AG04450 (cell line): Measurements from ENCODE around the gene EPN2. TPM values are rescaled to one million over a fixed set of nuclear protein-coding genes. Genes with fewer than 3 reads are reported as not detected.
"Not testable (repeated sequence)": the region's sequence is repeated elsewhere in the genome, so short reads cannot be mapped to it uniquely, and the experiment has no call there.

Experiments
- CTCF ChIA-PET: fragments of 300-600, 350-600 bp; formaldehyde crosslinking; extraction: SDS; loops from one replicate; lab custom pipeline; 2022; ENCODE audit warnings: antibody characterized with exemption, inconsistent platforms; lab: Charles Lee
- POLR2A ChIA-PET: fragments of 350-600 bp; formaldehyde crosslinking; extraction: SDS; loops from one replicate; lab custom pipeline; 2021; ENCODE audit warnings: antibody characterized with exemption, inconsistent platforms; lab: Yijun Ruan, JAX
- DNase-seq: peaks from one replicate; pipeline ENCODE4 v3.0.0-alpha.2; 2011; ENCODE audit warnings: low read depth, low spot score
- H3K27ac ChIP-seq: one replicate; pipeline ENCODE4 v1.5.1; 2012; ENCODE audit warnings: low read depth, low read length, control low read depth
- H3K27me3 ChIP-seq: one replicate; pipeline ENCODE4 v1.6.0; 2012; ENCODE audit warnings: low read length; ENCODE audit not compliant: control insufficient read depth, insufficient read depth
- H3K4me3 ChIP-seq: 2 replicates; pipeline ENCODE4 v1.5.1; 2011; ENCODE audit warnings: mild to moderate bottlenecking, low read depth, low read length, control low read depth
- H3K9me3 ChIP-seq: 2 replicates; pipeline ENCODE4 v1.5.1; 2012; ENCODE audit warnings: low read length; ENCODE audit not compliant: control insufficient read depth, insufficient read depth
- polyA plus RNA-seq: library from polyadenylated mRNA; depleted of rRNA; stranded (reverse); fragments of >200 nt; gene quantifications from 2 replicates; pipeline ENCODE4 v1.2.3, GENCODE V29; 2011
- TF ChIP-seq, protein P1 (sequence below): IDR thresholded peaks from 2 replicates; pipeline ENCODE4 v1.5.1; 2011; ENCODE audit warnings: low read depth, low read length, control low read depth, inconsistent platforms

Gene EPN2
- polyA plus RNA-seq, 1 experiment = 27.9 TPM

DNA sequence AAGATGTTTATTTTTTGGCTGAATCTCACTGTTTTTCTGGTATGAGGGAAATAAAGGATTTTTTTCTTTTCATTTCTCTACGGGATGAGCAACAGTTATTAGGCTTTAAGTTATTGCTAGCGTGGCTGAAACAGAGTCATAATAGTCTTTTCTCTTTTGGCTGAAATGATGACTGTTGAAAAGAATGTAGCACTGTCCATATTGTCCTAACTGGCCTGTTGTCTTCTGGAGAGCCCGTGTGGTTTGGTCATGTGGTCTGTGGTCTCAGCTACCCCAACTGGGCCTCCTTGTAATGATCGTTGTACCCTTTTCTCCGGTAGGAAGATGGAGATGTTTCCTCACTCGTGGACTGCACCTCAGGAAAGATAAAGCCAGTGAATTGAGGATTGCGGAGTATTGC lies 36.6 kb downstream of the EPN2 start:
- no peak for DNase-seq
- ChIA-PET POLR2A (no interaction called here), CTCF (no interaction called here)
- Histone ChIP-seq H3K27ac (no peak overlapping the region), H3K9me3 (no peaks in the 10 kb centered on the region), H3K4me3 (no peak overlapping the region), H3K27me3 (no peaks in the 10 kb centered on the region)
- TF ChIP-seq, protein P1, sequence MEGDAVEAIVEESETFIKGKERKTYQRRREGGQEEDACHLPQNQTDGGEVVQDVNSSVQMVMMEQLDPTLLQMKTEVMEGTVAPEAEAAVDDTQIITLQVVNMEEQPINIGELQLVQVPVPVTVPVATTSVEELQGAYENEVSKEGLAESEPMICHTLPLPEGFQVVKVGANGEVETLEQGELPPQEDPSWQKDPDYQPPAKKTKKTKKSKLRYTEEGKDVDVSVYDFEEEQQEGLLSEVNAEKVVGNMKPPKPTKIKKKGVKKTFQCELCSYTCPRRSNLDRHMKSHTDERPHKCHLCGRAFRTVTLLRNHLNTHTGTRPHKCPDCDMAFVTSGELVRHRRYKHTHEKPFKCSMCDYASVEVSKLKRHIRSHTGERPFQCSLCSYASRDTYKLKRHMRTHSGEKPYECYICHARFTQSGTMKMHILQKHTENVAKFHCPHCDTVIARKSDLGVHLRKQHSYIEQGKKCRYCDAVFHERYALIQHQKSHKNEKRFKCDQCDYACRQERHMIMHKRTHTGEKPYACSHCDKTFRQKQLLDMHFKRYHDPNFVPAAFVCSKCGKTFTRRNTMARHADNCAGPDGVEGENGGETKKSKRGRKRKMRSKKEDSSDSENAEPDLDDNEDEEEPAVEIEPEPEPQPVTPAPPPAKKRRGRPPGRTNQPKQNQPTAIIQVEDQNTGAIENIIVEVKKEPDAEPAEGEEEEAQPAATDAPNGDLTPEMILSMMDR = no peak

DNA sequence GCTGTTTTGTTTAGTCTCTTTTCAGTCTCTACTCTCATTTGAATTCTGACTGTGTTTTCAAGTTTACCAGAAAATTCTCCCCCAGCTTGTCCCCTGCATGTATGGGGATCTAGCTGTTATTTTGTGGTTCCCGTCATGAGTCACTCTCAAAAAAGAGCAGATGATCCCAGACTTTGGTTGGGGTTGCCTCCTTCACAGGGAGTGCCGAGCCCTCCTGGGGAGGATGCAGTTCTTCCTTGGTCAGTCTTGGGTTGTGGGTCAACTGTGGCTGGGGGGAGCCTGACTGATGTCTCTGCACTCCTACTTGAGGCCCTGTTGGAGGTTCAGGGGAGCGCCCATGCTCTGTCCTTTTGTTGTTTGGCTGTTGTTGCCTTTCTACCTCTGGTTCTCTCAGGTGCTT lies 37.7 kb downstream of the EPN2 start:
- Histone ChIP-seq H3K27me3 (no peaks in the 10 kb centered on the region), H3K4me3 (no peak overlapping the region), H3K9me3 (no peaks in the 10 kb centered on the region), H3K27ac (no peak overlapping the region)
- no peak for DNase-seq
- TF ChIP-seq, protein P1 = no peak
- CTCF ChIA-PET = no interaction called here
- POLR2A ChIA-PET = no interaction called here

DNA sequence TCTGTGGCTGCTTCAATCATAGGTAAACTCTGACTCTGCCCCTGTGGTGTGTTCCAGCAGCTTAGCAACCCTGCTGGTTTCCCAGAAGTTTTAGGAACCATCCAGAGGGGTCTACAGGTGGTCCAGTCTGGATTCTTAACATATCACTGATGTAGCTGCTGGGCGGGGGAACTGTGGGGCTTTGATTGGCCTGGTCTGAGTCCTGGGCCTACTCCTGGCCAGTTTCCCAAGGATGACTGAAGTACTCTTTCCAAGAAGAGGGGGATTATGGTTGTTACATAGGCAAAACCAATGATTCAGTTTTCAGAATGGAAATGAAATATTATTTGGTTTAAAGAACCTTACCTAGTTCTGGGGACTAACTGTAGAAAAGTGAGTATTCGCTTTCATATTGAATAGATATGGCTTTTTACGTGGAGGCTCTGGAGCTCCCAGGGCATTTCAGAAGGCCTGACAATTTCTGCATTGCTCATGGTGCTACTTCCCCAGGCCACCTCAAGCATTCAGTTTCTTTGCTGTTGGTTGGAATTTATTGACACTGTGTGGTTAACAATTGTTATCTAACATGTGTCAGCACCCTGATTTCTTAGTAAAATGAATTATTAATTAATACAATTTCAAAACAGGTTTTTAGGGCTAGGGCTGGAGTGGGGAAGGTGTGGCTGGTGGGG lies 38.4 kb downstream of the EPN2 start:
- Histone ChIP-seq H3K4me3 (no peak overlapping the region), H3K9me3 (no peaks in the 10 kb centered on the region), H3K27me3 (no peaks in the 10 kb centered on the region), H3K27ac (no peak overlapping the region)
- no peak for DNase-seq
- POLR2A ChIA-PET = interaction anchor here (0.6 kb wide), 1 partner anchor 12 kb away, joined by 5 read pairs; no protein-coding TSS in a partner anchor
- CTCF ChIA-PET = no interaction called here
- TF ChIP-seq, protein P1 = no peak

DNA sequence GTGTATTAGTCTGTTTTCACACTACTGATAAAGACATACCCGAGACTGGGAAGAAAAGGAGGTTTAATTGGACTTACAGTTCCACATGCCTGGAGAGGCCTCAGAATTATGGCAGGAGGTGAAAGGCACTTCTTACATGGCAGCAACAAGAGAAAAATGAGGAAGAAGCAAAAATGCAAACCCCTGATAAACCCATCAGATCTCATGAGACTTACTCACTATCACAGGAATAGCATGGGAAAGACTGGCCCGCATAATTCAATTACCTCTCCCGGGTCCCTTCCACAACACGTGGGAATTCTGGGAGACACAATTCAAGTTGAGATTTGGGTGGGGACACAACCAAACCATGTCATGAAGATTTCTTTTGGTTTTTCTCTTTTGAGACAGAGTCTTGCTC lies 41.1 kb downstream of the EPN2 start:
- CTCF ChIA-PET = not testable (repeated sequence)

DNA sequence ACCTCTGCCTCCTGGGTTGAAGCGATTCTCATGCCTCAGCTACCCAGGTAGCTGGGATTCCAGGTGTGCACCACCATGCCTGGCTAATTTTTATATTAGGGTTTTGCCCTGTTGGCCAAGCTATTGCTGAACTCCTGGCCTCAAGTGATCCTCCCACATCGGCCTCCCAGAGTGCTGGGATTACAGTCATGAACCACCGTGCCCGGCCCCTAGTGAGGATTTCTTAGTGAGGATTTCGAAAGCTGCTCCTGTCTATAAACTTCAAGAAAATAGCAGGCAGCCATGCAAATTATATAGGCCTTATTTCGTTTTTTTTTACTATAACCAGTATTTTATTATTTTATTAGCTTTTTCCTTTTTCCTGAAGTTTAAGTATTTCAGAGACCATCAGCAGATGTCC lies 41.6 kb downstream of the EPN2 start:
- POLR2A ChIA-PET = no interaction called here
- no peaks in the 10 kb centered on the region for H3K27me3 ChIP-seq
- H3K4me3 ChIP-seq = no peak overlapping the region
- CTCF ChIA-PET = no interaction called here
- TF ChIP-seq, protein P1 = no peak
- no peak for DNase-seq
- H3K9me3 ChIP-seq = no peaks in the 10 kb centered on the region
- no peak overlapping the region for H3K27ac ChIP-seq

More for the DNA sequence above, 41.1 kb downstream of the EPN2 start:
- POLR2A ChIA-PET, H3K9me3 ChIP-seq, DNase-seq, H3K27ac ChIP-seq, H3K4me3 ChIP-seq, H3K27me3 ChIP-seq: not testable (repeated sequence)
